GM06990 (cell line): ENCODE results near the gene ADAM12.

ENCODE experiments used
- DNase-seq: peaks from one replicate; pipeline ENCODE4 v3.0.0-alpha.2; 2011; ENCODE audit not compliant: insufficient read length; ENCODE audit errors: extremely low read depth
- H3K27me3 ChIP-seq: replicated peaks from 2 replicates; pipeline ENCODE4 v1.6.0; 2011; ENCODE audit warnings: low read length; ENCODE audit not compliant: control insufficient read depth, insufficient read depth
- H3K36me3 ChIP-seq: 2 replicates; pipeline ENCODE4 v1.5.1; 2011; ENCODE audit warnings: low read length; ENCODE audit not compliant: control insufficient read depth, insufficient read depth
- H3K4me3 ChIP-seq: replicated peaks from 2 replicates; pipeline ENCODE4 v1.5.1; 2011; ENCODE audit warnings: low read depth, mild to moderate bottlenecking, control low read depth, low read length
- TF ChIP-seq, protein P1 (sequence below): IDR thresholded peaks from 2 replicates; pipeline ENCODE4 v1.5.1; 2011; ENCODE audit warnings: low read length, control low read depth, mild to moderate bottlenecking, inconsistent platforms; ENCODE audit not compliant: insufficient read depth, poor library complexity, severe bottlenecking

The ADAM12 gene

DNA sequence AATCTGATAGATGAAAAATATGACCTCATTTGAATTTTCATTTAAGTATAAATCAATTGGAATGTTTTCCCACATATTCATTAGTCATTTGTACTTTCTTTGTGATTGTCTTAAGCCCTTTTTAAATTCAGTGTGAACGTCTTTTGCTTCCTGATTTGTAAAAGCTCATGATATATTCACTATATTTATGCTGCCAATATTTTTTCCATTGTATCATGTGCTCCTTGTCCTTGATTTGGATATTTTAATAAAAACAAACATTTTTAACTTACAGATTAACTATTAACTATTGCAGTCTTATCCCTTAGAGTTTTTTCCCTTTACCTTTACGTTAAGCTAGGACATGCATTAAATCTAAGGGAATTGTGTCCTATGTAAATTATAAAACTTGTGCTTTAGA lies 157.7 kb downstream of the ADAM12 start:
- no peak for DNase-seq
- Histone ChIP-seq H3K36me3 (no peaks in the 10 kb centered on the region), H3K27me3 (no peaks in the 10 kb centered on the region), H3K4me3 (no peak overlapping the region)
- TF ChIP-seq, protein P1, sequence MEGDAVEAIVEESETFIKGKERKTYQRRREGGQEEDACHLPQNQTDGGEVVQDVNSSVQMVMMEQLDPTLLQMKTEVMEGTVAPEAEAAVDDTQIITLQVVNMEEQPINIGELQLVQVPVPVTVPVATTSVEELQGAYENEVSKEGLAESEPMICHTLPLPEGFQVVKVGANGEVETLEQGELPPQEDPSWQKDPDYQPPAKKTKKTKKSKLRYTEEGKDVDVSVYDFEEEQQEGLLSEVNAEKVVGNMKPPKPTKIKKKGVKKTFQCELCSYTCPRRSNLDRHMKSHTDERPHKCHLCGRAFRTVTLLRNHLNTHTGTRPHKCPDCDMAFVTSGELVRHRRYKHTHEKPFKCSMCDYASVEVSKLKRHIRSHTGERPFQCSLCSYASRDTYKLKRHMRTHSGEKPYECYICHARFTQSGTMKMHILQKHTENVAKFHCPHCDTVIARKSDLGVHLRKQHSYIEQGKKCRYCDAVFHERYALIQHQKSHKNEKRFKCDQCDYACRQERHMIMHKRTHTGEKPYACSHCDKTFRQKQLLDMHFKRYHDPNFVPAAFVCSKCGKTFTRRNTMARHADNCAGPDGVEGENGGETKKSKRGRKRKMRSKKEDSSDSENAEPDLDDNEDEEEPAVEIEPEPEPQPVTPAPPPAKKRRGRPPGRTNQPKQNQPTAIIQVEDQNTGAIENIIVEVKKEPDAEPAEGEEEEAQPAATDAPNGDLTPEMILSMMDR, result no peak

DNA sequence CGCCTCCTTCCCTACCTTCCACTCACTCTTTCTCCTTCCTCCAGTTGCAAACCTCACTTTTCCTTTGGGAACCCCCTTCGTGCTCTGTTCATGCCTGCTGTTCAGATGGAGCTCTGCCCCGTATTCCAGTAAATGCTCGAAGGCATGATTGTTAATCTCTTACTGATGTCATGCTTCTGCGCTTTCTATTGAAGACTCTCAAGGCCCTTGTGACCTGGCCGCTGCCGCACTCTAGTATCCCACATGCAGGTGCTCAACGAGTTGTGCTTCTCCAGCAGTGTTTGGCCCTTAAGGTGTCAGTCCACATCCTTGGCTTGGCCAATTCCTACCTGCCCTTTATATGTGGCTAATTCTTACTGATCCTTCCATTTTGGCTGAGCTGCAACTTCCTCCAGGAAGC lies 158.6 kb downstream of the ADAM12 start:
- Histone ChIP-seq H3K4me3 (no peak overlapping the region), H3K27me3 (no peaks in the 10 kb centered on the region), H3K36me3 (no peaks in the 10 kb centered on the region)
- no peak for DNase-seq
- TF ChIP-seq, protein P1, result no peak

DNA sequence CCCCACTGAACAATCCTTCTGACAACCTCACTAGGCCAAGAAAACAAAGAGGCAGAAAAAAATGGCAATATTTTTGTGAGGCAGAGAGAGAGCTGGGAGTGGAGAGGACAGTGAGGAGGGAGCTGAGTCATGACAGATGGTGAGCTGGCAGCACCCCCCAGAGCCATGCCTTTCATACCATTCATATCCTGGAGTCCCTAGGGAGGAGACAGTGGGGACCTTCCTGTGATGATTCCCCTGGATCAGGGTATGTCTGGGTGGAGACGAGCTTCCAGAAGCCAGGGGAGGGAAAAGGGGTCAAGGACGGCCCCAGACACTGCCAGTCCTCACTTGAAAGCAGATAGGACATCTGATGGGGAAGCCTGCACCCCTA lies 160.5 kb downstream of the ADAM12 start:
- no peak for DNase-seq
- no peaks in the 10 kb centered on the region for H3K36me3 ChIP-seq
- H3K4me3 ChIP-seq, result no peak overlapping the region
- H3K27me3 ChIP-seq, result no peaks in the 10 kb centered on the region
- TF ChIP-seq, protein P1, result no peak

DNA sequence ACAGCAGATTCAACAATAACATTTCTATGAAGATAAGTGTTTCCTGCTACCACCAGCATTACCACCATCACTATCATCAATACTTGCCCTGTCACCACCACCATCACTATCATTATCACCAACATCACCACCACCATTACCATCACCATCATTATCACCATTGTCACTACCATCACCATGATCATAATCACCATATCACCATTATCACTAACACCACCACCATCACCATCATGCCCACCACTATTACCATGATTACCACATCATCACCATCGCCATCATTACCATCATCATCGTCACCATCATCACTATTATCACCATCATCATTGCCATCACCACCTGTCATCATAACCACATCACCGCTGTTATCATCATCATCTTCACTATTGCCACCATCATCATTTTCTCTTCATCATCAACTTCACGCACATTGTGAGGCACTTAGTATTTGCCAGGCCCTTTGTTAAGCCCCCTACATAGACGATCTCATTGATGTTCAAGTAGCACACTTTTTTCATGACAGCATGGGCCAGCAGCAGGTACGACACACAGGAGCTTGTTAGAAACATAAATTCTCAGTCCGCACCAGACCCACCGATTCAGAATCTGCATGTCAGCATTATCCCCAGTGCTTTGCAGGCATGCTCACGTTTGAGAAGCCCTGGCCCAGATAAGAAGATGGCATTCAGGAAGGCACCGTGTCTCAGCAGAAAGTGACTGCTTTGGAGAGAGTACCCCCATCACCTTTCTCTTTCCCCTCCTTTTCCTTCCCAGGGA lies 161.1 kb downstream of the ADAM12 start:
- TF ChIP-seq, protein P1, result no peak
- no peak overlapping the region for H3K4me3 ChIP-seq
- no peak for DNase-seq
- H3K27me3 ChIP-seq, result no peaks in the 10 kb centered on the region
- no peaks in the 10 kb centered on the region for H3K36me3 ChIP-seq

DNA sequence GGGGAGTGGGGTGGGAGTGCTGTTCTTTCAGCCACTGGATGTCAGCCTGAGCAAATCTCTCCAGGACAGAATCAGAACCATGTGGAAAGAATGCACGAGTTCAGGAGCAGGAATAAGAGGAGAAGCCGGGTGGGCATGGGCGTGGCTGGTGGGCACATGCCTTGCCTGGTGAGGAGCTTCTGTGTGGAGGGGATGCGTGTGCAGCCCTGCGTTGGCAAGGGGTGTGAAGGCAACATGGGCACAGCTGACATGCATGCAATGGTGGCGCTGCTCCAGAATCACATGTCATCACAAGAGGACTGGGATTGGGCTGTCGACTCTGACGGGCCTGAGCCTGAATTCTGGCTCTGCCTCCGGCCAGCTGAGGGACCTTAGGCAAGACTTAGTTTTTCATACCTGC lies 162.1 kb downstream of the ADAM12 start:
- no peak overlapping the region for H3K4me3 ChIP-seq
- no peaks in the 10 kb centered on the region for H3K27me3 ChIP-seq
- H3K36me3 ChIP-seq, result no peaks in the 10 kb centered on the region
- no peak for DNase-seq
- TF ChIP-seq, protein P1, result no peak

DNA sequence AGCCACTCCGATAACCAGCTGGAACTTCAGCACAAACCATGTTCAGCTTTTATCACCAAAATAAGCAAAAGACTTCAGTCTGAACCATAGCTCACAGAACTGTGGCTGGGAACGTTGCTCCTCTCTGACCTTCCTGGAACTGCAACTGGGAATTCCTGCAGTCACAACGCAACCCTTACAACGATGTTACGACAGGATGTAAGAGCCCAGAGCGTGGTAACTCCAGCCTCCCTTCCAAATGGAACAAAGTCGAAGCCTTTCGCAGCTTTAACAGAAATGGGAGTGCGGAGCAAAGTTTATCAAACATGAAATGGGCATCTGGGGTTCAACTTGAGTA lies 162.6 kb downstream of the ADAM12 start:
- TF ChIP-seq, protein P1, result no peak
- Histone ChIP-seq H3K27me3 (no peaks in the 10 kb centered on the region), H3K4me3 (no peak overlapping the region), H3K36me3 (no peaks in the 10 kb centered on the region)
- DNase-seq, result no peak
